Nephron progenitor cell (in vitro differentiated cells): Measurements from ENCODE around the gene FAT4.

Source experiments
- DNase-seq: peaks from one replicate; pipeline ENCODE4 v3.0.0; 2021
- H3K27ac Mint-ChIP-seq: 2 replicates; pipeline ENCODE4 v1.8.0; 2021; ENCODE audit warnings: mild to moderate bottlenecking, moderate library complexity, mixed read lengths
- H3K27me3 Mint-ChIP-seq: 2 replicates; pipeline ENCODE4 v1.8.0; 2021; ENCODE audit warnings: mild to moderate bottlenecking, low read depth, mixed read lengths; ENCODE audit not compliant: poor library complexity
- H3K36me3 Mint-ChIP-seq: 2 replicates; pipeline ENCODE4 v1.8.0; 2021; ENCODE audit warnings: low read depth, mixed read lengths
- H3K4me1 Mint-ChIP-seq: 2 replicates; pipeline ENCODE4 v1.8.0; 2021; ENCODE audit warnings: mixed read lengths
- H3K4me3 Mint-ChIP-seq: 2 replicates; pipeline ENCODE4 v1.8.0; 2021; ENCODE audit warnings: mild to moderate bottlenecking, moderate library complexity, mixed read lengths
- H3K9me3 Mint-ChIP-seq: 2 replicates; pipeline ENCODE4 v1.8.0; 2021; ENCODE audit warnings: mild to moderate bottlenecking, moderate library complexity, mixed read lengths
- CTCF ChIP-seq: fragments of 200-600 bp; sonication (generic); IDR thresholded peaks from 2 replicates; pipeline ENCODE4 v1.5.0; 2021; ENCODE audit warnings: antibody characterized with exemption

The FAT4 gene

GRCh38 chr4:125321709-125322365 is 7.1 kb downstream of the FAT4 start:
- Mint-ChIP-seq H3K36me3 (peaks cover 5% of the 10 kb centered on the region), H3K9me3 (no peaks in the 10 kb centered on the region), H3K27me3 (peaks cover 16% of the 10 kb centered on the region), H3K4me1 (peaks cover 28% of the 10 kb centered on the region), H3K27ac (no peak overlapping the region), H3K4me3 (no peak overlapping the region)
- TF ChIP-seq CTCF = no peak
- no peak for DNase-seq

- Mint-ChIP-seq H3K36me3 (peaks cover 5% of the 10 kb centered on the region), H3K4me1 (peaks cover 25% of the 10 kb centered on the region), H3K9me3 (no peaks in the 10 kb centered on the region), H3K4me3 (no peak overlapping the region), H3K27ac (no peak overlapping the region), H3K27me3 (peaks cover 11% of the 10 kb centered on the region)
- no peak for TF ChIP-seq CTCF
- DNase-seq = no peak
Observed at GRCh38 chr4:125322366-125322730, 7.6 kb downstream of the FAT4 start.

- no peak for TF ChIP-seq CTCF
- Mint-ChIP-seq H3K36me3 (peaks cover 5% of the 10 kb centered on the region), H3K9me3 (no peaks in the 10 kb centered on the region), H3K4me1 (peaks cover 13% of the 10 kb centered on the region), H3K27me3 (peaks cover 5% of the 10 kb centered on the region), H3K27ac (no peak overlapping the region), H3K4me3 (no peak overlapping the region)
- DNase-seq = no peak
Observed at GRCh38 chr4:125323654-125324053, 8.9 kb downstream of the FAT4 start.

GRCh38 chr4:125325733-125326132 is 11.0 kb downstream of the FAT4 start:
- H3K4me1 Mint-ChIP-seq = peaks cover 13% of the 10 kb centered on the region
- TF ChIP-seq CTCF = no peak
- H3K27ac Mint-ChIP-seq = no peak overlapping the region
- no peak overlapping the region for H3K4me3 Mint-ChIP-seq
- peaks cover under 1% of the 10 kb centered on the region for H3K36me3 Mint-ChIP-seq
- H3K27me3 Mint-ChIP-seq = peaks cover 3% of the 10 kb centered on the region
- no peak for DNase-seq
- H3K9me3 Mint-ChIP-seq = no peaks in the 10 kb centered on the region

- Mint-ChIP-seq H3K4me1 (no peaks in the 10 kb centered on the region), H3K27ac (no peak overlapping the region), H3K9me3 (no peaks in the 10 kb centered on the region), H3K27me3 (no peaks in the 10 kb centered on the region), H3K4me3 (no peak overlapping the region), H3K36me3 (no peaks in the 10 kb centered on the region)
- TF ChIP-seq CTCF = no peak
- DNase-seq = no peak
Observed at GRCh38 chr4:125331116-125331515, 16.4 kb downstream of the FAT4 start.

GRCh38 chr4:125334926-125335325 is 20.2 kb downstream of the FAT4 start:
- Mint-ChIP-seq H3K36me3 (no peaks in the 10 kb centered on the region), H3K9me3 (no peaks in the 10 kb centered on the region), H3K27ac (no peak overlapping the region), H3K4me1 (no peaks in the 10 kb centered on the region), H3K4me3 (no peak overlapping the region), H3K27me3 (no peaks in the 10 kb centered on the region)
- TF ChIP-seq CTCF = no peak
- no peak for DNase-seq
